KMS-11 (cell line): Measurements from ENCODE around the gene CMSS1.
A peak's percentile ranks its signal among the peaks of the same experiment; 100 is the strongest.

ENCODE experiments used
- H2AFZ ChIP-seq: fragments of 200-600 bp; sonication (generic); 2 replicates; pipeline ENCODE4 v1.6.1; 2016; ENCODE audit warnings: antibody characterized with exemption, mixed run types, low read depth
- H3K27ac ChIP-seq: fragments of 200-600 bp; sonication (generic); 2 replicates; pipeline ENCODE4 v1.6.1; 2016; ENCODE audit warnings: mild to moderate bottlenecking, mixed run types
- H3K27me3 ChIP-seq: fragments of 200-600 bp; sonication (generic); 2 replicates; pipeline ENCODE4 v1.6.1; 2017; ENCODE audit warnings: mild to moderate bottlenecking, low read depth, mixed run types, moderate library complexity; ENCODE audit not compliant: insufficient read depth
- H3K36me3 ChIP-seq: fragments of 200-600 bp; sonication (generic); 2 replicates; pipeline ENCODE4 v1.6.1; 2017; ENCODE audit warnings: mild to moderate bottlenecking, mixed run types; ENCODE audit not compliant: insufficient read depth
- H3K4me1 ChIP-seq: fragments of 200-600 bp; sonication (generic); 2 replicates; pipeline ENCODE4 v1.6.1; 2016; ENCODE audit warnings: mild to moderate bottlenecking, low read depth, mixed run types; ENCODE audit not compliant: poor library complexity, severe bottlenecking
- H3K4me2 ChIP-seq: fragments of 200-600 bp; sonication (generic); 2 replicates; pipeline ENCODE4 v1.7.0; 2016; ENCODE audit warnings: mild to moderate bottlenecking, mixed run types
- H3K4me3 ChIP-seq: fragments of 200-600 bp; sonication (generic); IDR thresholded peaks from 2 replicates; pipeline ENCODE4 v1.6.1; 2017; ENCODE audit warnings: low read depth, low read length, mixed read lengths; ENCODE audit not compliant: insufficient read depth
- H3K79me2 ChIP-seq: fragments of 200-600 bp; sonication (generic); 2 replicates; pipeline ENCODE4 v1.6.1; 2016; ENCODE audit warnings: low read depth, mixed run types; ENCODE audit not compliant: insufficient read depth
- H3K9ac ChIP-seq: fragments of 200-600 bp; sonication (generic); 2 replicates; pipeline ENCODE4 v1.6.1; 2016; ENCODE audit warnings: mild to moderate bottlenecking, mixed run types
- H4K20me1 ChIP-seq: fragments of 200-600 bp; sonication (generic); 2 replicates; pipeline ENCODE4 v1.6.1; 2016; ENCODE audit warnings: mild to moderate bottlenecking, mixed run types; ENCODE audit not compliant: insufficient read depth
- CTCF ChIP-seq: fragments of 200-600 bp; sonication (generic); conservative IDR thresholded peaks from 2 replicates; pipeline ENCODE4 v1.6.1; 2017; ENCODE audit warnings: low read depth, mild to moderate bottlenecking, antibody characterized with exemption, low read length, moderate library complexity, mixed read lengths

The CMSS1 gene

GRCh38 chr3:100062665-100063064 is 245.0 kb downstream of the CMSS1 start:
- no peak overlapping the region for H3K4me2 ChIP-seq
- TF ChIP-seq CTCF: no peak
- H3K79me2 ChIP-seq: no peaks in the 10 kb centered on the region
- no peak overlapping the region for H2AFZ ChIP-seq
- no peaks in the 10 kb centered on the region for H4K20me1 ChIP-seq
- no peak overlapping the region for H3K9ac ChIP-seq
- peaks cover 20% of the 10 kb centered on the region for H3K4me1 ChIP-seq
- H3K36me3 ChIP-seq: no peaks in the 10 kb centered on the region
- H3K27ac ChIP-seq: no peak overlapping the region
- no peak overlapping the region for H3K4me3 ChIP-seq
- H3K27me3 ChIP-seq: no peaks in the 10 kb centered on the region

- H2AFZ ChIP-seq: no peak overlapping the region
- H3K36me3 ChIP-seq: no peaks in the 10 kb centered on the region
- no peaks in the 10 kb centered on the region for H3K79me2 ChIP-seq
- H3K4me2 ChIP-seq: no peak overlapping the region
- H3K27me3 ChIP-seq: no peaks in the 10 kb centered on the region
- H3K27ac ChIP-seq: no peak overlapping the region
- H3K9ac ChIP-seq: no peak overlapping the region
- H4K20me1 ChIP-seq: no peaks in the 10 kb centered on the region
- H3K4me1 ChIP-seq: peaks cover 24% of the 10 kb centered on the region
- no peak for TF ChIP-seq CTCF
- H3K4me3 ChIP-seq: no peak overlapping the region
Observed at GRCh38 chr3:100063929-100064461, 246.3 kb downstream of the CMSS1 start.

- Histone ChIP-seq H2AFZ (no peak overlapping the region), H3K79me2 (no peaks in the 10 kb centered on the region), H3K4me1 (peaks cover 6% of the 10 kb centered on the region), H3K4me2 (no peak overlapping the region), H3K36me3 (no peaks in the 10 kb centered on the region), H3K9ac (no peak overlapping the region), H3K27me3 (no peaks in the 10 kb centered on the region), H3K4me3 (no peak overlapping the region), H4K20me1 (no peaks in the 10 kb centered on the region), H3K27ac (no peak overlapping the region)
- TF ChIP-seq CTCF: no peak
Observed at GRCh38 chr3:100067589-100067988, 249.9 kb downstream of the CMSS1 start.

GRCh38 chr3:100068826-100069225 is 251.2 kb downstream of the CMSS1 start:
- Histone ChIP-seq H2AFZ (no peak overlapping the region), H3K27ac (no peak overlapping the region), H3K36me3 (no peaks in the 10 kb centered on the region), H3K4me1 (peaks cover 6% of the 10 kb centered on the region), H3K4me3 (no peak overlapping the region), H3K79me2 (no peaks in the 10 kb centered on the region), H3K9ac (no peak overlapping the region), H4K20me1 (no peaks in the 10 kb centered on the region), H3K4me2 (no peak overlapping the region), H3K27me3 (no peaks in the 10 kb centered on the region)
- TF ChIP-seq CTCF: peak; percentile 84
